HEK293 (cell line): Measurements from ENCODE around the gene PLAC1.

Experiments used
- SETDB1 ChIP-seq: IDR thresholded peaks from one replicate; pipeline ENCODE4 v1.6.1; 2017; ENCODE audit warnings: mild to moderate bottlenecking, low read length, moderate library complexity, mixed read lengths; ENCODE audit not compliant: insufficient read length
- ZNF549 ChIP-seq: fragments of 450-650 bp; IDR thresholded peaks from 2 replicates; pipeline ENCODE4 v1.5.1; 2018; ENCODE audit warnings: missing biosample characterization, missing genetic modification characterization, mild to moderate bottlenecking, inconsistent platforms, moderate library complexity
- TF ChIP-seq, protein P1 (sequence below): fragments of 450-650 bp; formaldehyde crosslinking; IDR thresholded peaks from 2 replicates; pipeline ENCODE4 v1.5.1; 2016; ENCODE audit warnings: missing biosample characterization, missing genetic modification characterization
- TF ChIP-seq, protein P2 (sequence below): fragments of 450-650 bp; formaldehyde crosslinking; IDR thresholded peaks from 2 replicates; pipeline ENCODE4 v1.5.1; 2016; ENCODE audit warnings: missing biosample characterization, missing genetic modification characterization, low read depth

DNA sequence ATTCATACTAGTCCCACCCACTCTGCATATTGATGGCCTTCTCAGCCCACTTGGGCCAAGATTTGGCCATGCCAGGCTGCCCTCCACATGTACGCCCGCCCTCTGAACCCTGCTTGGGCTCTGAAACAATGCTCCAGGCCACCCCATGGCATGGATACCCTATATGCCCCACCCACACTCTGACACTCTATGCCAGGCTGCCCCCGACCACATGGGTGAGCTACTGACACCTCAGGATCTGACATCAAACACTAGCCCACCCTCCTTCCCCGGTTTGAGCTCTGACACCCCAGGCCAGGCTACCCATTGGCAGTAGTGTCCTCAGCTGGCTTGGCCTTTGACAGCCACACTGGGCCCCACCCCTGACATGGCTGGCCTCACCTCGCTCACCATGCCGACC is 128.8 kb downstream of the PLAC1 start:
- TF ChIP-seq SETDB1 (no peak), ZNF549 (no peak)
- TF ChIP-seq, protein P1, sequence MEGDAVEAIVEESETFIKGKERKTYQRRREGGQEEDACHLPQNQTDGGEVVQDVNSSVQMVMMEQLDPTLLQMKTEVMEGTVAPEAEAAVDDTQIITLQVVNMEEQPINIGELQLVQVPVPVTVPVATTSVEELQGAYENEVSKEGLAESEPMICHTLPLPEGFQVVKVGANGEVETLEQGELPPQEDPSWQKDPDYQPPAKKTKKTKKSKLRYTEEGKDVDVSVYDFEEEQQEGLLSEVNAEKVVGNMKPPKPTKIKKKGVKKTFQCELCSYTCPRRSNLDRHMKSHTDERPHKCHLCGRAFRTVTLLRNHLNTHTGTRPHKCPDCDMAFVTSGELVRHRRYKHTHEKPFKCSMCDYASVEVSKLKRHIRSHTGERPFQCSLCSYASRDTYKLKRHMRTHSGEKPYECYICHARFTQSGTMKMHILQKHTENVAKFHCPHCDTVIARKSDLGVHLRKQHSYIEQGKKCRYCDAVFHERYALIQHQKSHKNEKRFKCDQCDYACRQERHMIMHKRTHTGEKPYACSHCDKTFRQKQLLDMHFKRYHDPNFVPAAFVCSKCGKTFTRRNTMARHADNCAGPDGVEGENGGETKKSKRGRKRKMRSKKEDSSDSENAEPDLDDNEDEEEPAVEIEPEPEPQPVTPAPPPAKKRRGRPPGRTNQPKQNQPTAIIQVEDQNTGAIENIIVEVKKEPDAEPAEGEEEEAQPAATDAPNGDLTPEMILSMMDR (tag by site-specific recombination) = no peak
- TF ChIP-seq, protein P2, sequence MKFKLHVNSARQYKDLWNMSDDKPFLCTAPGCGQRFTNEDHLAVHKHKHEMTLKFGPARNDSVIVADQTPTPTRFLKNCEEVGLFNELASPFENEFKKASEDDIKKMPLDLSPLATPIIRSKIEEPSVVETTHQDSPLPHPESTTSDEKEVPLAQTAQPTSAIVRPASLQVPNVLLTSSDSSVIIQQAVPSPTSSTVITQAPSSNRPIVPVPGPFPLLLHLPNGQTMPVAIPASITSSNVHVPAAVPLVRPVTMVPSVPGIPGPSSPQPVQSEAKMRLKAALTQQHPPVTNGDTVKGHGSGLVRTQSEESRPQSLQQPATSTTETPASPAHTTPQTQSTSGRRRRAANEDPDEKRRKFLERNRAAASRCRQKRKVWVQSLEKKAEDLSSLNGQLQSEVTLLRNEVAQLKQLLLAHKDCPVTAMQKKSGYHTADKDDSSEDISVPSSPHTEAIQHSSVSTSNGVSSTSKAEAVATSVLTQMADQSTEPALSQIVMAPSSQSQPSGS = no peak
